Breast epithelium (tissue), 3 donors: Measurements from ENCODE around the gene TOGARAM1.

Source experiments
- CTCF ChIP-seq, 3 donors: fragments of 450-650 bp; IDR thresholded peaks; one replicate each; pipeline ENCODE4 v1.5.1; 2016 to 2017; ENCODE audit warnings: antibody characterized with exemption in 3 of 3, mild to moderate bottlenecking in 3 of 3, moderate library complexity in 3 of 3
- POLR2AphosphoS5 ChIP-seq, 3 donors: sonication (generic); formaldehyde crosslinking; IDR thresholded peaks; one replicate each; pipeline ENCODE4 v1.6.1; 2017; ENCODE audit warnings: antibody characterized with exemption in 3 of 3

GRCh38 chr14:45066667-45067066 lies 104.7 kb downstream of the TOGARAM1 start:
- TF ChIP-seq CTCF (IDR thresholded peaks at IDR 0.05) = no peak
- no peak for TF ChIP-seq POLR2AphosphoS5 (IDR thresholded peaks at IDR 0.05)
